Endometrium (tissue), 2 donors: Measurements from ENCODE around the gene IGLON5.

ENCODE experiments used
- FAIRE-seq: peaks from 2 replicates; lab custom pipeline; 2012; peaks lifted over from hg19 to GRCh38; lab: Jason Lieb, UNC
- donor health status: control.
- donor health status: control.

IGLON5 gene

DNA sequence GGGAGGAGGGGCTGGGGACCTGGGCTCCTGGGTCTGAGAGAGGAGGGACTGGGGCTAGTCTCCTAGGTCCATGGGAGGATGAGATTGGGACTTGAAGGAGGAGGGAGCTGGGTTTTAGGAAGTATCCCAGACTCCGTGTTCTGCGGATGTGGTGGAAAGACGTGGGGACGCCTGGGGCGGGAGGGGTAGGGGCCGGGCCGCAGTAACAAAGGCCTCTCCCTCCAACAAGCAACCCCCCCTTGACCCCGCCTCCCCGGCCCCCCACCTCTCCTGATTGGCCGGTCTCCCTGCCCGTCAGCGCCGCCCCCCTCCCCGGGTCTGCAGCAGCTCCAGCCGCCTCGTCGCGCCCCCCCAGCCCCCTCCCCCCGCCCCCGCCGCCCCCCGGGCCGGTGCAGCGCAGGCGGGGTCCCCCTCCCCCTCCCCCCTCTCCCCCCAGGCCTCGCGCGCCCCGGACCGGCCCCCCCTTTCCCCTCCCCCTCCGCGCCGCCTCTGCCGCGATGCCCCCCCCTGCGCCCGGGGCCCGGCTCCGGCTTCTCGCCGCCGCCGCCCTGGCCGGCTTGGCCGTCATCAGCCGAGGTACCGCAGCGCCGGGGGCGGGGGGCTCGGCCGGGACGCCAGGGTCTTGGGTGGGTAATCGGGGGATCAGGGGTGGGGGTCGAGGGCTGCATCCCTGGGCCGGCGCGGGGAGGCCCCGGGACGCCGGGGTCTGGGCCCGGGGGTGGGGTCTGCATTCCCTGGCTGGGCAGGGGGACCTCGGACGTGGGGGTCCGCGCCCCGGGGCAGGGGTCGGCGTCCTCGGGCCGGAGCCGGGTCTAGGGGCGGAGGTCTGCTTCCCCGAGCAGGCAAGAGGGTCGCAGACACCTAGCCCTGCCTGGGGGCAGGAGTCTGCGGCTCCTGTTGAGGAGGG is at the start of gene IGLON5:
TSS of gene IGLON5 (plus strand) at position 294 of the 907 bp plus-strand sequence. CDS start at position 498, 204 bp downstream.
- FAIRE-seq: no peak

DNA sequence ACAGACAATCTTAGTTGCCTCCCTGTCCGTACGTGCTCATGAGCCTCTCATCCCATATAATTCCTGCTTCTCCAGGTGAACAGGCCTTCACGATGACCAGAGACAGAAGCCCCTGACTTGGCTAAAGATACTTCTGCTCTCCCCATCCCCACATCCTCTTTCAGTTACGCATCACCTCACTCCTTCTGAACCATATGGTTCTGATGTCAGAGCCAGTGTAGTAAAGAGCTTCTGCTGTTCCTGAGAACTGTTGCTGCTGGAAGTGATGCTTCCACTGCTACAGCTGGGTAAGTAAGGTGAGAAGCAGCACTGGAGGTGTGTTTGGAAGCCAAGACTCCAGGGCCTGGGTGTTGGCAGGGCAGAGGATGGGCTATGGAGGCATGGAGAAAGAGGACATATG is 47.6 kb upstream of the IGLON5 start:
- no peak for FAIRE-seq

DNA sequence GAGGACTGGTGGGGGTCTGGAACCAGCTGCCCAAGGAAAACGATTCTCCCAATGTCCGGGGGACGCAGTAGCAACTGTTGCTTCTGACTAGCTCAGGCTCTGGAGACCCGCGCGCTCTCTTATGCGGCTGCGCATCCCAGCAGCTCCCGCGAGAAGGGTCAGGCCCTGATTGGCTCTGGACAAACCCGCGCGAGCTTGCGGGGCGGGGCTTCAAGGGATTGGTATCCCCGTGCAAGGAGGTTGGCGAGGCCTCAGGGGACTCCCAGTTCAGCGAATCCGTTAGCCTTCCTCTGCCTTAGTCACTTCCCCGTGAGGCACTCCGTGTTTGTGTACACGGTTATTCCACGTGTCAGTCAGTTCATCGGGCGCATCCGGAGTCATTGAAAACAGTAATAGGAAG is 40.4 kb upstream of the IGLON5 start:
- FAIRE-seq: no peak

DNA sequence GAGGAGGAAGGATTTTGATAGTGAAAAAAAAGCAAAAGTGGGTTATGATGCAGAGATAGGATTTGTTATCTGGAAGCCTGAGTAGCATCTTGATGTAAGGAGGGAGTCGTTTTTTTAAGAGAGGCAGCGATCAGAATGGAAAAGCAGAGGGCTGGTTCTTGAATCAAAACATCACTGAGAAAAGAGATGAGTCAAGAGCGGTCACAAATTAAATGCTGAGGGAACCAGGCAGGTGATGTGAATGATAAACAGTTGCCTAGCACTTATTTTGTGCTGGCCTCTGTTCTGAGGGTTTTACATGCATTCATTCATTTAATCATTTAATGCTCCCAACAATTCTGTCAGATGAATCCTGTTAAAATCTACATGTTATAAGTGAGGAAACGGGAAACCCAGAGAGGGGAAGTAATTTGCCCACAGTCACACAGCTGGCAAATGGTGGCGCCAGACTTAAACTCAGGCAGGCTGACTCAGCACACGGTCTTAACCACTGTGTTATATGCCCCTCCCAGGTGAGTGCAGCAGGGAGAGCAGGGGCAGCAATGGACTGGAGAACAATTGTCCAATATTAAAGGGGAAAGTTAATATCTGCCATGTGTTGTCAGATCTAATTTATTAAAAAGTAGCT is 39.1 kb upstream of the IGLON5 start:
- no peak for FAIRE-seq

DNA sequence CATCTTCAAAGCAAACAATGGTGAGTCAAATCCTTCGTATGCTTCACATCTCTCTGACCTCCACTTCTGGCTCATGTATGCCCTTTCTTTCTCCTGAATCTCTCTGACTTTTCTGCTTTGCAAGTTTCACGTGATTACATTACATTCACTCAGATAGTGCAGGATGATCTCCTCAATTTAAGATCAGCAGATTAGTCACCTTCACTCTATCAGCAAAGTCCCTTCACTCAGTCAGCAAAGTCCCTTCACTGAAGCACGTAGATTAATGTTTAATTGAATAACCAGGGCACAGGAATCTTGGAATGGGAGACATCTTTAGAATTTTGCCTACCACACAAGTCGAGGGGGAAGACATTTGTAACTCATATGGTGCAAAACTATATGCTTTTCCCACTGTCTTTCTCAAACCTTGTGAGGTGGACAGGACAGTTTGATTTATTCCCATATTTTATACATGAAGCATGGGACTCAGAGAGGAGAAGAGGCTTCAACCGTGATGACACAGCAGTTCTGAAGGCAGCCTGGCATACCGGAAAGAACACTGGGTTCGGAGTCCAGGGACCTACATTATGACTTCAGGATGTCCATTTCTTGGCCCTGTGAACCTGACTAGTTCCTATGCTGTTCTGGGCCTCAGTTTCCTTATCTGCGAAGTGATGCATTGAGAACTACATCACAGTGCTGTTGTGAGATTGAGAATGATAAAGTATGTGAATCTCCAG is 37.2 kb upstream of the IGLON5 start:
- no peak for FAIRE-seq

DNA sequence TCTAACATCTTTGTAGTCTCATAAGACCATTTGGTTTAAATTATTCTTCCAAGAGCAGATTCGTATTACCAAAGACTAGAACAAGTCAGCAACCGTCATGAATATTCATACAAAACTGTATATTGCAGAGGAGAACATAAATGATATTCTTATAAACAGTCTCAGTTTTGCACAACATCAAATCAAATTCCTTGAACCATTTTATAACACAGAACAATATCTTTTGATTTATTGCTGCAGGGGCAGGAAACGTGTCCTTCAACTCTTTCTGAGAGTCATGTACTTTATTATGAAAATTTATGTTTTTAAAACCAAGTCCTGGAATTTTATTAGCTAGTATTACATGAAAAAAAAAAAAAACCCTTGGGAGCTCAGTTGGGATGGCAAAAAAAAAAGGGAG is 34.3 kb upstream of the IGLON5 start:
- FAIRE-seq: no peak

DNA sequence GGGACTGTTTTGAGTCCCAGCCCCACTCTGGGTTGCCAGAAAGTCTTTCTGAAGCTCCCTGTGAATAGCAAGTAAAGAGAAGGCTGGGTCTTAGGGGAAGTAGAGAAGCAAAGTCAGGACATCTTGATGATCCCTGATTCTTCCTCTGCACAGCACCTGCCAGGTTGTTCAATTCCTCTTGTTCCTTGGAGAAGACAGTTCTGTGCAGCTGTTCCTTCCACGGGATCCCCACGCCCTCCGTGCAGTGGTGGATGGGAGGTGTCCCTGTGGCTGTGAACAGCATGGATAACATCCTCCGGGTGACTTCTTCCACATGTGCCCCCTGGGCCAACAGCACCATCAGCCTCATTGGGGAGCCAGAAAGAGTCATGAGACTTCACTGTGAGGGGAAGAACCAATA is 29.1 kb upstream of the IGLON5 start:
- FAIRE-seq: no peak

DNA sequence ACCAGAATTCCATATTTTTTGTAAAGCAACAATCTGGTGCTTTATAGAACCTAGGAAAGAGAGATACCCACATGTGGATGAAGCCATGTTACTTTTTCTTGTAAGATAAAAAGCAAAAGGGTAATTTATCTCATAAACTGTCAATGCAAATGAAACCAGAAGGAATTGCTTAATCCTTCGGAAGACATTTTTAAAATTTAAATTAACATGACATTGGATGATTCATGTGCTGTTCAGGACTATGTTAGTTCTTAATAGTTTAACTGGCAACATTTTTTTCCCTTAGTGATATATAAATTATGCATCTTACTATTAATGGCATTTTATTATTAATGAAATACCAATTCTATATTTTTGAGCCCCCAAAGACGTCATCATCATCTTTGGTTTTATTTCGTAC is 25.8 kb upstream of the IGLON5 start:
- no peak for FAIRE-seq

DNA sequence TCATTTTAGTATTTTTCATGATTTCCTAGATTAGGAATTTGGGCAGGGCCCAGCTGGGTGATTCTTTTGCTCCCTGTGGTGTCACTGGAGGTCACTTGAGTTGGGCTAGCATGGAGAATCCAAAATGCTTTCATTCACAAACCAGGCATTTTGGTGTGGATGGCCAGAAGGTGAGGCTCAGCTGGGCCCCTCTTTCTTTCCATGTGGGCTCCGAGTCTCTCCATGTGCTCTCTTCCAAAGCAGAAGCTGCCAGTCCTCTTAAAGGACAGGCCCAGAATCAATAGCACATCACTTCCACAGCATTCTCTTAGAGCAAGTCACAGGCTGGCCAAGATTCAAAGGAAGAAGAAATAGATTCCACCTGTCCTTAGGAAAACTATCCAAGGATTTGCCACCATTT is 21.8 kb upstream of the IGLON5 start:
- no peak for FAIRE-seq

DNA sequence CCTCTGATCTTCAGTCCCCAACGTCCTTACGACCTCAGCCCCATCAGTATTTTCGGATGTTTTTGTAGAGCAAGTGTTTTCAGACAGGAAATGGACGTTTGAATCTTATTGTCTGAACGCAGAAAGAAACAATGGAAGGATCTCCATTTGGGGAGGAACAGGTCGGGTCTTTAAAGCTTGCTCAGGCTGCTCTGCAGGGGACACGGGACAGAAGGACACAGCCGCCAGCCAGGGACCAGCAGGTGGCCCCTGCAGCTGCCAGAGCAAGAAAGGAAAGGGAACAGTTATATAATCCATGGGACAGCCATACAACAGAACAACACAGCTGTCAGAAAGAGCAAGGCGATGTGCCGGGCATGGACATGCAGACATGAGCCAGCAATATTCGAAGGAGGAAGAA is 18.5 kb upstream of the IGLON5 start:
- FAIRE-seq: no peak

DNA sequence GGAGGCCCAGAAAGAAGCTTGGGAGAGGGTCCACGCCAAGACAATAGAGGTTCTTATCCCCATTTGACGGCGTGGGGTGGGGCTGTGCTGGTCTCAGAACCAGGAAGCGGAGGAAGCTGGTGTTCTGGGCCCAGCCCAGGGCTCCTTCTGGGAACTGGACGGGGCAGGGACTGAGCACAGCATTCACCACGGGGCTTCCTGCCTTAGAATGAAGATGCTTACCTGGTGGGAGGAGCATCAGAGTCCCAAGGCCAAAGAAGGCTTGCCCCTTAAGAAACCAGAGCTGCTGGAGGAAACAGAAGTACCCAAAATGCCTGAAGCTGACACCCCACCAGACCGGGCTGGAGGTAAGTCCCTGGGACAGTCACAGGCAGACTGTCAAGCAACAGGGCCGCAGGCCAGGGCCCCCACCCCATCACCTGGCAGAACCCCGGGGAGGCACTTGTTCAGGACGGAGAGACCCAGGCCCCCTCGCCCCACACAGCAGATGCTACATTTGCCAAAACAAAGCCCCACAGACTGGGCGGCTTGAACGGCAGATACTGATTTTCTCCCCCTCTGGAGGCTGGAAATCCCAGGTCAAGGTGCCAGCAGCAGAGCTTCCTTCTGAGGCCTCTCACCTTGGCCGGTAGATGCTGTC is 17.8 kb upstream of the IGLON5 start:
- no peak for FAIRE-seq

DNA sequence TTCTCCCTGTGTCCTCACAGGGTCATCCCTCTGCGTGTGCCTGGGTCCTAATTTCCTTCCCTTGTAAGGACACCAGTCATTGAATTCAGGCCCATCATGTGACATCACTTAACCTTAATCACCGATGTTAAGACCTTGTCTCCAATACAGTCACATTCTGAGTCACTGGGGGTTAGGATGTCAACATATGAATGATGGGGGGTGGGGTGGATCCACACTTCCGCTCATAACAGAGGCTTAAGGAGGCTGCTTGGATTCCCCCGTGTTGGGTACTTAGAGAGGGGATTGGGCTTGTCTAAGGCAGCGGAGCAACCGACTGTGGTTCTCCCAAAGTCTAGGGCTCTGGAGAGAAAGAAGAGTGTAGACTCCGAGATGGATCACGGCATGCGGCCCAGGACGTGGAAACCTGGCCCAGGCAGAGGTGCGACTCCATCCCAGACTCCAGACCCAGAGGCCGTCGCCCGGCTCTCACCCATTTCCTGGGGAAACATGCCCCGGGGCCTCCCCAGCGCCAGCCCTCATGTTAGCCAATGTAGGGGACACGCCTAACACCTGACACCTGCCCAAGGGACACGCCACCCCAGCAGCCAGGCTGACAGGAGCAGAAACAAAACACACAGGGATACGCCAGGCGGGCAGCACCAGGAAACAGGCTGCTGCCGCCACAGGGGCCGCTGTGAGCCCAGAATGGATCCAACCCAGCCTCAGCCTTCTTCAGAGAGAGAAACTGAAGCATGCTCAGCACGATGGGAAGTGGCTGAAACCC is 17.1 kb upstream of the IGLON5 start:
- no peak for FAIRE-seq

DNA sequence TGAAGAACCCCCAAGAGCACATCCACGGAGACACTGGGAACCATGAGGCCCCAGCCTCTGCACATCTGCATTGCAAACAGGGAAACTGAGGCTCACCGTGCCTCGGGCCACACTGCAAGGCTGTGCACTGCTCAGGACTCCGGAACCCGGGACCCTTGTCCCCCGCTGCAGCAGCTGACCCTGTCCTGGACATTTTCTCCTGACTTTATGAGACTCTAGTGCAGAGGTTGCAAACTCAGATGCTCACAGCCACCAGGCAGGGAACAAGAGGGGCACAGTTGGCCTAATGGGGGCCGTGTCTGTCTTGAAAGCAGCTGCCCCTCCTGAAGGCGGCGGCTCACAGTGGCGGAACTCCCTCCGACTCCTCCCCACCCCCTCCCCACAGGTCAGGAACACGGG is 16.5 kb upstream of the IGLON5 start:
- FAIRE-seq: no peak

DNA sequence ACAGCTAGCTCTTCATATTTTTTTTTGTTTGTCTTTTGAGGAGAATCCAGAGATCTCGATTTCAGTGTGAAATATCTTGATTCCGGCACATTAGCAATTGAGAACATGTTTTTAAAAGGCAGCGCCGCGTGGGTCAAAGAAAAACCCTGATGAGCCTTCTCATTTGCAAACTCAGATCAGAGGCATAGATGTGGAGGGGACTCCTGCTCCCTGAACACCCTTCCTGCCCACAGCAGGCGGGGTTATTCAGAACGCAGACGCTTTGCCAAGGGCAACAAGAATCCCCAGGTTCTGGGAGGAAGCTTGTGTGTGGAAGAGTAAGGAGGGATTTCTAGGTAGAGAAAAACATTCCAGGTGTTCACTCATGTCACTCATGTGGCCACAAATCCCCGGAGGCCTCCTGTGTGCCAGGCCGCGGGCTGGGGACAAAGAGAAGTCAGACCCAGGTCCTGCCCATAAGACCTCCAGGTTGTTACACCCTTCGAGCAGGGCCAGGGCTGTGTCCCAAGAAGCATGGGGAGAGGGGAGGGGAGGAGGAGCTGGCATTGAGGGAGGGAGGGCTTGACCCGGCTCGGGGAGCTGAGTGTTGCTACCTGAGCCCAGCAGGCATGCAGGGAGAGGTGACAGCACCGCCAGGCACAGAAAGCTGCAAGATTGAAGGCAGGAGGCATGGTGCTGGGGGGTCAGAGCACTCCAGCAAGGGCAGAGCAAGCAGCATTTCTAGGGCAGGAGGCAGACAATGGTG is 15.9 kb upstream of the IGLON5 start:
- FAIRE-seq: no peak

DNA sequence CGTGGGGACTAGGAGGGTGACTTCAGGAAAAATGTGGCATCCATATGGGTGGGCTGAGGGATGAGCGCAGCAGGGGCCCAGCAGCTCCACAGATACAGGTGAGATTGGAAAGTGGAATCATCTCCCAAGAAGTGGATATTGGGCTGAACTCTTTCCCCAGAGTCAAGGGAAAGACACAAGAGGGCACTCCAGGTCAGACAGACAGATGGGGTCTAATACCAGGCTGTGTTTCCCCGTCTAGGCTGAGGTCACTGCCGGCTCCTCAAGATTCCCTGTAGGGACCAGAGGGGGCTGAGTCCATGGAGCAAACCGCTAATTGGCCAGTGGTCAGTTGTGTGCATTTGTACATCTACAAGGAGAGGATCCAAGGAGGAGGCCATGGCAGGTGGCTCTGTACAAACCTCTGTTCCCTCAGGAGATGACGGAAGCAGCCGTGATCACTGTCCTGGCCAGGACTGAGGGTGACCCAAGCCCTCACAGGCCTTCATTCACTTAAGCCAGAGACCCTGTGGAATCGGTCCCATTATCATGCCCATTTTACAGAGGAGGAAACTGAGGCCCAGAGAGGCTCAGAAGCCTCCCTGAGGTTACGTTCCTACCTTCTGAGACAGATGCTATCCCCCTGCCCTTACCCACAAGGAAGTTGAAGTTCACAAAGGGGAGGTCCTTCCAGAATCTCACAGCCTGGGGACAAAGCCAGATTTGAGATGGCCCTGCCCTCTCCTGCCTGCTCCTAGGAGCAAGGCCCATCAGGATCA is 14.9 kb upstream of the IGLON5 start:
- FAIRE-seq: no peak

DNA sequence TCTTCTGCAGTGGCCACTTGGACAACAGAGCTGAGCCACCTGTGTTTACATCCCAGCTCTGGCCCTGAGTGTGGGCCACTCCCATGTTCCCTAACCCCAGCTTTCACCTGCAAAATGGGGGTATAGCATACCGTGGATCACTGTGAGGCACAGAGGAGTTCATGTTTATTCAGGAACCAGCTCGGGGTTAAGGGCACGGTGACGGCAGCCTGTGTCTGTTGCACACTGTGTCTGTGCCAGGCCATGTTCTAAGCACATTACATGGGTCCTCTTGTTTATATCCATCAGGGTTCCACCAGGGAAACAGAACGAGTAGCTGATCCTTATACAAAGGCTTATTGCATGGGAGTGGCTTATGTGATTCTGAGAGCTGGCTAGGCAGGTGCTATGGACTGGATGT is 14.0 kb upstream of the IGLON5 start:
- no peak for FAIRE-seq

DNA sequence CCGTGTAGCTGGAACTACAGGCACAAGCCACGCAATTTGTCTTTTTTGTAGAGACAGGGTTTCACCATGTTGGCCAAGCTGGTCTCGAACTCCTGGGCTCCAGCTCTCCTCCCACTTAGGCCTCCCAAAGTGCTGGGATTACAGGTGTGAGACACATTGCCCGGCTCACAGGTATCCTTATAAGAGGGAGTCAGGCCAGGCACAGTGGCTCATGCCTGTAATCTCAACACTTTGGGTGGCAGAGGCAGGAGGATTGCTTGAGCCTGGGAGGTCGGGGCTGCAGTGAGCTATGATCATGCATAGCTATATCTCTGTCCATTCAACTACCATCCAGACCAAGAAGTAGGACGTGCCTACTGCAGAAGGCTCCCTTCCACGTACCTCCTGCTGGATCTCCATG is 10.2 kb upstream of the IGLON5 start:
- FAIRE-seq: no peak

DNA sequence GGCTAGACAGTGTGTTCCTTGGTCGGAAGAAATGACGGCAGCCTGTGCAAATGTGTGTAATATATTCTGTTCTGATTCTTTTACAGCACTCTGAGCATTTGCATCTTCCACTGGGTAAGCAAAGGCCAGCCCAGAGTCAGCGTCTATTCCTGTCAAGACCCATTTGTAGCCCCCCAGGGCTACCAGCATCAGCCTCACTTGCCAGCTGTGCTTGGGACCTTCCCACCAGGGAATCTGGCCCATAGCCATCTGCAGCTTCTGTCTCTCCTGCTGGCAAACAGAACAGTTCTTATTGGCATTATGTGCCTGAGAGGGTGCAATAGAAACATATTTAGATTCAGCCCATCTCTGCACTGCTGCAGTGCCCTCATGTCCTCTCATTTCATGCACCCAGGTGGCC is 6.0 kb upstream of the IGLON5 start:
- no peak for FAIRE-seq

DNA sequence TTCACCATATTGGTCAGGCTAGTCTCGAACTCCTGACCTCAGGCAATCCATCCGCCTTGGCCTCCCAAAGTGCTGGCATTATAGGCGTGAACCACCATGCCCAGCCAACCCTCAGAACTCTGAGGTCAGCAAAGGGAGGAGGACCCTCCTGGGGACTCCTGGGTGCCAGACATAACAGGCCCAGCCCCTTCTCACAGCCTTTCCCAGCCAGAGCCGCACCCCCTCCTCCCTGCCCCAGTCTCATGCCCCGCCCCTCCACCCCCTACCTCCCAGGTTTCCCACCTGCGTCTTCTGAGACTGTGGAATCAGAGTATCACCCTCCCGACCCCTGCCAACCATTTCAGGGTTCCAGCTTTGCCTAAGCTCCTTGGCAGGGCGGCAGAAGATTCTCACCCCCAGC is 5.2 kb downstream of the IGLON5 start:
- no peak for FAIRE-seq

DNA sequence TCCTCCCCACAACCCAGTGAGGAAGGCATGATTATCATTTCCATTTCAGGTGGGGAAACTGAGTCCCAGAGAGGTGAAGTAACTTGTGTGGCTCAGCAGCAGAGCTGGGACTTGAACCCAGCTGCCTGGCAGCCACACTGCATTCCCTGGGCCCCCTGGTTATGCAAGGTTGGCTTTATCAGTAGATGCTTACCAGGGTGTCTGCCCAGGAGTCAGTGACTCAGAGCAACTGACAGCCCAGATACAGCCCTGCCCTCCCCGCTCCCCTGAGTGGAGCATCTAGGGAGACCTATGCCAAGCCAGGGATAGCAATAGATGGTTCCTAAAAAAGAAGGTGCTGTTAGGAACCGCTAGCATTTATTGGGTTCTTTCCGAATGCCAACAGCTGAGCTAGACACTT is 5.9 kb downstream of the IGLON5 start:
- no peak for FAIRE-seq
